IMR-90 (cell line): Measurements from ENCODE around the gene ARL6IP6.

ENCODE experiments used
- CEBPB ChIP-seq: IDR thresholded peaks from 2 replicates; pipeline ENCODE4 v1.6.1; 2012; ENCODE audit warnings: low read depth, low read length, improper control_type of control experiment
- CHD1 ChIP-seq: IDR thresholded peaks from 2 replicates; pipeline ENCODE4 v1.6.1; 2012; ENCODE audit warnings: low read depth, low read length, improper control_type of control experiment
- FOS ChIP-seq: fragments of 150-350 bp; IDR thresholded peaks from 2 replicates; pipeline ENCODE4 v1.6.1; 2016; ENCODE audit warnings: low read depth, low read length
- MAFK ChIP-seq: IDR thresholded peaks from 2 replicates; pipeline ENCODE4 v1.6.1; 2012; ENCODE audit warnings: low read depth, low read length, improper control_type of control experiment
- RAD21 ChIP-seq: IDR thresholded peaks from 2 replicates; pipeline ENCODE4 v1.6.1; 2012; ENCODE audit warnings: low read length, improper control_type of control experiment
- RFX5 ChIP-seq: IDR thresholded peaks from 2 replicates; pipeline ENCODE4 v1.8.0; 2012; ENCODE audit warnings: low read depth, mild to moderate bottlenecking, low read length, moderate library complexity
- SMC3 ChIP-seq: fragments of 150-350 bp; IDR thresholded peaks from 2 replicates; pipeline ENCODE4 v1.6.1; 2016; ENCODE audit warnings: low read depth, mild to moderate bottlenecking, antibody characterized with exemption, low read length, moderate library complexity
- TF ChIP-seq, protein P1 (sequence below): conservative IDR thresholded peaks from 2 replicates; pipeline ENCODE4 v1.5.1; 2012; ENCODE audit warnings: mild to moderate bottlenecking, low read depth, low read length, improper control_type of control experiment
- TF ChIP-seq, protein P2 (sequence below): fragments of 150-350 bp; IDR thresholded peaks from 2 replicates; pipeline ENCODE4 v1.6.1; 2016; ENCODE audit warnings: low read depth, mild to moderate bottlenecking, low read length, moderate library complexity, borderline replicate concordance

GRCh38 chr2:152716805-152717227 is 1.6 kb upstream of the ARL6IP6 start:
- TF ChIP-seq MAFK, result no peak
- no peak for TF ChIP-seq CHD1
- TF ChIP-seq, protein P1, sequence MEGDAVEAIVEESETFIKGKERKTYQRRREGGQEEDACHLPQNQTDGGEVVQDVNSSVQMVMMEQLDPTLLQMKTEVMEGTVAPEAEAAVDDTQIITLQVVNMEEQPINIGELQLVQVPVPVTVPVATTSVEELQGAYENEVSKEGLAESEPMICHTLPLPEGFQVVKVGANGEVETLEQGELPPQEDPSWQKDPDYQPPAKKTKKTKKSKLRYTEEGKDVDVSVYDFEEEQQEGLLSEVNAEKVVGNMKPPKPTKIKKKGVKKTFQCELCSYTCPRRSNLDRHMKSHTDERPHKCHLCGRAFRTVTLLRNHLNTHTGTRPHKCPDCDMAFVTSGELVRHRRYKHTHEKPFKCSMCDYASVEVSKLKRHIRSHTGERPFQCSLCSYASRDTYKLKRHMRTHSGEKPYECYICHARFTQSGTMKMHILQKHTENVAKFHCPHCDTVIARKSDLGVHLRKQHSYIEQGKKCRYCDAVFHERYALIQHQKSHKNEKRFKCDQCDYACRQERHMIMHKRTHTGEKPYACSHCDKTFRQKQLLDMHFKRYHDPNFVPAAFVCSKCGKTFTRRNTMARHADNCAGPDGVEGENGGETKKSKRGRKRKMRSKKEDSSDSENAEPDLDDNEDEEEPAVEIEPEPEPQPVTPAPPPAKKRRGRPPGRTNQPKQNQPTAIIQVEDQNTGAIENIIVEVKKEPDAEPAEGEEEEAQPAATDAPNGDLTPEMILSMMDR, result no peak
- TF ChIP-seq RAD21, result no peak
- TF ChIP-seq CEBPB, result no peak
- no peak for TF ChIP-seq SMC3
- no peak for TF ChIP-seq RFX5
- TF ChIP-seq, protein P2, sequence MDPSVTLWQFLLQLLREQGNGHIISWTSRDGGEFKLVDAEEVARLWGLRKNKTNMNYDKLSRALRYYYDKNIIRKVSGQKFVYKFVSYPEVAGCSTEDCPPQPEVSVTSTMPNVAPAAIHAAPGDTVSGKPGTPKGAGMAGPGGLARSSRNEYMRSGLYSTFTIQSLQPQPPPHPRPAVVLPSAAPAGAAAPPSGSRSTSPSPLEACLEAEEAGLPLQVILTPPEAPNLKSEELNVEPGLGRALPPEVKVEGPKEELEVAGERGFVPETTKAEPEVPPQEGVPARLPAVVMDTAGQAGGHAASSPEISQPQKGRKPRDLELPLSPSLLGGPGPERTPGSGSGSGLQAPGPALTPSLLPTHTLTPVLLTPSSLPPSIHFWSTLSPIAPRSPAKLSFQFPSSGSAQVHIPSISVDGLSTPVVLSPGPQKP, result no peak
- no peak for TF ChIP-seq FOS
